ENCODE data around the gene NUP35.
"Not testable (repeated sequence)": the region's sequence is repeated elsewhere in the genome, so short reads cannot be mapped to it uniquely, and the experiment has no call there.

Gene NUP35

GRCh38 chr2:183148955-183149354 is 24.7 kb downstream of the NUP35 start:
- TF ChIP-seq POLR2A (IDR thresholded peaks at IDR 0.05; ENCODE audit: low read depth, low read length) (no peak), TAF1 (IDR thresholded peaks at IDR 0.05; ENCODE audit: borderline replicate concordance, low read depth, low read length) (no peak), POLR2AphosphoS5 (IDR thresholded peaks at IDR 0.05; ENCODE audit: low read depth, low read length) (no peak)
- no peak for FAIRE-seq
- DNase-seq (ENCODE audit: insufficient read length) = no peak

DNA sequence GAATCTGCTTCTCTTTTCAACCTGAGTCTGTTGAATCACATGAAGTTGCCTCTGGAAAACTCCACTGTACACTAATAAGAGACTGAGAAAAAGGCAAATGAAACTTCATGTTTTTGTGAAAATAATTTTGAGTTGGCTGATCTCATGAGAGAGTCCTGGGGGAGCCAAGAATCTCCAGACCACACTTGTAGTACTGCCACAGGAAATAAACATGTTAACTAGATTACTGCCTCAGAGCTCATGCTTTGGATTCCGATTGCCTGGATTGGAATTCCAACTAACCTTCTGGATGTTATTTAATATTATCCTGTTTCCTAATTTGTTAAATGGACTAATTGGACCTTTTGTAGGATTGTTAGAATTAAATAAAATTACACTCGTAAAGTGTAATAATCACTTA is 25.2 kb downstream of the NUP35 start:
- no peak for FAIRE-seq
- no peak for DNase-seq (ENCODE audit: insufficient read length)
- TF ChIP-seq POLR2AphosphoS5 (IDR thresholded peaks at IDR 0.05; ENCODE audit: low read depth, low read length) (no peak), TAF1 (IDR thresholded peaks at IDR 0.05; ENCODE audit: borderline replicate concordance, low read depth, low read length) (no peak), POLR2A (IDR thresholded peaks at IDR 0.05; ENCODE audit: low read depth, low read length) (no peak)

DNA sequence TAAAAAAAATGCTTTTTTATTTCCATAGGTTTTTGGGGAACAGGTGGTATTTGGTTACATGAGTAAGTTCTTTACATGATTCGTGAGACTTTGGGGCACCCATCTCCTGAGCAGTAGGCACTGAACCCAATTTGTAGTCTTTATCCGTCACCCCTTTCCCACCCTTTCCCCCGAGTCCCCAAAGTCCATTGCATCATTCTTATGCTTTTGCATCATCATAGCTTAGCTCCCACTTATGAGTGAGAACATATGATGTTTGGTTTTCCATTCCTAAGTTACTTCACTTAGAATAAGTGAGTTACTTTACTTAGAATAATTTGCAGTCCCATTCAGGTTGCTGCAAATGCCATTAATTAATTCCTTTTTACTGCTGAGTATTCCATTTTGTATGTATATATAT is 28.0 kb downstream of the NUP35 start:
- not testable (repeated sequence) for DNase-seq (ENCODE audit: insufficient read length); FAIRE-seq

- TF ChIP-seq POLR2A (IDR thresholded peaks at IDR 0.05; ENCODE audit: low read depth, low read length) (no peak), POLR2AphosphoS5 (IDR thresholded peaks at IDR 0.05; ENCODE audit: low read depth, low read length) (no peak), TAF1 (IDR thresholded peaks at IDR 0.05; ENCODE audit: borderline replicate concordance, low read depth, low read length) (no peak)
- FAIRE-seq (no peak), DNase-seq (ENCODE audit: insufficient read length) (no peak)
Observed at GRCh38 chr2:183153967-183154366, 29.7 kb downstream of the NUP35 start.

- not testable (repeated sequence) for DNase-seq (ENCODE audit: insufficient read length); FAIRE-seq
Observed at GRCh38 chr2:183154772-183155171, 30.5 kb downstream of the NUP35 start.

- TF ChIP-seq POLR2A (IDR thresholded peaks at IDR 0.05; ENCODE audit: low read depth, low read length) (no peak), TAF1 (IDR thresholded peaks at IDR 0.05; ENCODE audit: borderline replicate concordance, low read depth, low read length) (no peak), POLR2AphosphoS5 (IDR thresholded peaks at IDR 0.05; ENCODE audit: low read depth, low read length) (no peak)
- FAIRE-seq = no peak
- DNase-seq (ENCODE audit: insufficient read length) = no peak
Observed at GRCh38 chr2:183157131-183157530, 32.9 kb downstream of the NUP35 start.

DNA sequence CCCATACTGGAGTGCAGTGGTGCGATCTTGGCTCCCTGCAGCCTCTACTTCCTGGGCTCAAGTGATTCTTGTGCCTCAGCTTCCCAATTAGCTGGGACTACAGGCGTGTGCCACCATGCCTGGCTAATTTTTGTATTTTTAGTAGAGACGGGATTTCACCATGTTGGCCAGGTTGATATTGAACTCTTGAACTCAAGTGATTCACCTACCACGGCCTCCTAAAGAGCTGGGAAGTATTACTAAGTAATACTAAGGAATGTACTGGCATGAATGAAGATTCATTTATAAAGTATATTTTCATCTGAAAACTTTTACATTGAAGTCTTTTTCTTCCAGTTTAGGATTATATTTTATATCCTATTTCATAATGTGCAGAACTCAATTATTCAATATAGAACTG is 38.1 kb downstream of the NUP35 start:
- DNase-seq (ENCODE audit: insufficient read length) = no peak
- TF ChIP-seq POLR2A (IDR thresholded peaks at IDR 0.05; ENCODE audit: low read depth, low read length) = no peak
- no peak for TF ChIP-seq POLR2AphosphoS5 (IDR thresholded peaks at IDR 0.05; ENCODE audit: low read depth, low read length)
- no peak for TF ChIP-seq TAF1 (IDR thresholded peaks at IDR 0.05; ENCODE audit: borderline replicate concordance, low read depth, low read length)
- no peak for FAIRE-seq

DNA sequence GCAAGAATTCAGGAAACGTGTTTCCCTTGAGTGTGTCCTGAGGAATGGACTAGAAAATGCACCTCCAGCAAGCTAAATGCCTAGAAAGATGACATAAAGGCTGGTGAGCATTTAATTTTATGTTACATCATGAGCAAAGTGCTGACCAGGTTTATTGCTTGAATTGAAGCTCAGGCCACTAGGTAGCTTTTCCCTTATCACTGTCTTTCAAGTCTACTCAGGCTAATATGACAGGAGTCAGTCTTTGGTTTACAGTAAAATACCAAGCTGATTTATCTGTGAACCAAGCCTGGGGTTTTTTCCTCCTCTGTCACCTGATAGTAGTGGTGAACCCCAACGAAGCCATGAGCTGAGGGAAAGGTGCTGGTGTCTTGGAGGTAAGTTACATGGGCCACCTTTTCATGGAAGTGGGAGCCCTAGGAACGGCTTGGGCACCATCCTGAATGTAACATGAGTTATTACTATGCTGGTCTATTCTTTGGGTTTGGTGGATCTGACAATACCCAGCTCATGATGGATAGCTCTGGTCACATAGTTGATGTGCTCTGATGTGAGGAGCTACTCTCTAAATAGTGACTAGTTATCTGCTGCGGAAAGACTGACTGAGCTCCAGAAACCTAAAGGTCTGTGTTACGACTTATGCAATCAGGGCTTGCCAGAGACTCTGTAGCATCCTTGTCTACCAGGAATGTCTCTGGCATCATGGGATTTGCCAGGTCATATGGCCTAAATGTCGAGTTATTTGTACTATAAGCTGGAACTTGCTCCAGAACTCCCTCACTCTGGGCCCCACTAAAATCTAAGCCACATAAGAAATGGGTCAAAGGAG is 39.8 kb downstream of the NUP35 start:
- FAIRE-seq (no peak), DNase-seq (ENCODE audit: insufficient read length) (no peak)
- no peak for TF ChIP-seq TAF1 (IDR thresholded peaks at IDR 0.05; ENCODE audit: borderline replicate concordance, low read depth, low read length)
- TF ChIP-seq POLR2A (IDR thresholded peaks at IDR 0.05; ENCODE audit: low read depth, low read length) = no peak
- TF ChIP-seq POLR2AphosphoS5 (IDR thresholded peaks at IDR 0.05; ENCODE audit: low read depth, low read length) = no peak

GRCh38 chr2:183164650-183165015 is 40.4 kb downstream of the NUP35 start:
- FAIRE-seq (no peak), DNase-seq (ENCODE audit: insufficient read length) (no peak)
- no peak for TF ChIP-seq POLR2A (IDR thresholded peaks at IDR 0.05; ENCODE audit: low read depth, low read length)
- TF ChIP-seq POLR2AphosphoS5 (IDR thresholded peaks at IDR 0.05; ENCODE audit: low read depth, low read length) = no peak
- TF ChIP-seq TAF1 (IDR thresholded peaks at IDR 0.05; ENCODE audit: borderline replicate concordance, low read depth, low read length) = no peak

- TF ChIP-seq POLR2AphosphoS5 (IDR thresholded peaks at IDR 0.05; ENCODE audit: low read depth, low read length) = no peak
- TF ChIP-seq POLR2A (IDR thresholded peaks at IDR 0.05; ENCODE audit: low read depth, low read length) = no peak
- no peak for TF ChIP-seq TAF1 (IDR thresholded peaks at IDR 0.05; ENCODE audit: borderline replicate concordance, low read depth, low read length)
- FAIRE-seq (no peak), DNase-seq (ENCODE audit: insufficient read length) (no peak)
Observed at GRCh38 chr2:183166210-183166609, 42.0 kb downstream of the NUP35 start.

- not testable (repeated sequence) for FAIRE-seq; DNase-seq (ENCODE audit: insufficient read length)
Observed at GRCh38 chr2:183166976-183167375, 42.7 kb downstream of the NUP35 start.

DNA sequence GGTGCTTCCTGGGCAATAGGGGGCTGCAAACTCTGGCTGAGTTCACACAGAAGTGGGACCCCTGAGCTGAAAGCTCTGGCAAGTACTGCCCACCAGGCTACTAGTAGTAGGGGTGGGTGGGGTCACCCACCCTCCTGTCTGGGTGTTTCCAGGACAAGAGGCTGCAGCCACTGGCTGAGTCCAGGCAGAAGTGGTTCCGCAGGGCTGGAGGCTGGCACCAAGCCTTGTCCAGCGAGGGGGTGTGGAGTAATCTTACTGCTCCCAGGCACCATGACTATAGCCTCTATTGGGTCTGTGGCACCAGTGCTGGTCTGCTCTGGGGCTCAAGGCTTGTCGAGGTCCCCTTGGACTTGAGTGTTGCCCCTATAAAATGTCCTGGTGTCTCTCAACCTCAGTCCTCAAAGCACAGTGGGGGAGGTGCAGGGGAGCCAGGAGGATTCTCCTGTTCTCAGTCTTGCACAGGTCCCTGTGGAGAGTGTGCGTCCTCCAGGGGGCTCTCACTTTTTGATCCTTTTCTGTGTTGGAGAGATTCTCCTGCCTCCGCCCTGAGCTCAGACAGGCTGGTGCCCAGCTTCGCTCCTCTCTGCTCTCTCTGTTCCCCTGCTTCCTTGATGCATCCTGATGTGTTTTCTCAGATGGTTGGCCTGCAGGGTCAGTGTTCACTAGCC is 48.1 kb downstream of the NUP35 start:
- FAIRE-seq (no peak), DNase-seq (ENCODE audit: insufficient read length) (no peak)
- TF ChIP-seq TAF1 (IDR thresholded peaks at IDR 0.05; ENCODE audit: borderline replicate concordance, low read depth, low read length) (no peak), POLR2AphosphoS5 (IDR thresholded peaks at IDR 0.05; ENCODE audit: low read depth, low read length) (no peak), POLR2A (IDR thresholded peaks at IDR 0.05; ENCODE audit: low read depth, low read length) (no peak)

All from GM12892 (cell line).